ENCODE results near the gene TBCC. TPM values are rescaled to one million over a fixed set of nuclear protein-coding genes. Genes with fewer than 3 reads are reported as not detected.

TBCC gene
- total RNA-seq = 30.9 and 33.7 TPM in 2 replicates

DNA sequence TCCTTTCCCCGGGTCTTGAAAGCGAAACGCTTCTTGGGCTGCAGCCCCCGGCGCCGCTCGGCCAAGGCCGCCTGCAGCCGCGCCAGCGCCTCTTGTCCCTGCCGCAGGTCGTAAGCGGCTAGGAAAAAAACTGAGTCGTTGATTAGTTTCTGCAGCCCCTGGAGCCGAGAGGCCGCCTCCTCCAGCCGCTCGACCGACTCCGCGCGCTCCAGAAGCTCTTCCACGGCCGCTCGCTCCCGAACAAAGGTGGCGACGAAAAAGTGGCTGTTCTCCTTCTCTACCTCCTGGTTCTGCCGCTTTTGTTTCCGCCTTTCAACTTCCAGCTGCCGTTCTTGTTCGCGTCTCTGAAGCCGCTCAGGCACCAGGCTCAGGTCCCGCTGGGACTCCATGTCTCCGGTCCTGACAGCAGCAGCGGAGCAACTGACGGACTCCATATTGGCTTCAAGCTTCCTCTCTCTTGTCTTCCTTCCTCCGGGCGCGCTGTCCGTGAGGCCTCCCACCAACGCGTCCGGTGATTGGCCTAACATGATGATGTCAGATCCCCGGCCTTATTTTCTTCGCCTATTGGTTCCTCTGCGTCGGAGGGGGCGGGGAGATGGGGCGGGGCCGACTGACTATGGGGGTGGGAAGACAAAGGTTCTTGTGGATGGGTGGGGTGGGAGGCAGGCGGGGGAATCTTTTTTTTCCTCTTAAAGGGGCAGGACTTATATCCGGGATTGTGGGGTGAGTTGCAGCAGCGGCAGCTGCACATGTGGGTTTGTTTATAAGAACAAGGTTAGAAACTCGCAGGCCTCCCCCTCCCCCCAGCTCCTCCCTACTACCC, at the start of gene TBCC:
Gene TBCC, minus strand, starts transcription at position 464 of the 823 bp plus-strand sequence. Its CDS starts 30 bp downstream, at position 434.
- TF ChIP-seq, protein P1, sequence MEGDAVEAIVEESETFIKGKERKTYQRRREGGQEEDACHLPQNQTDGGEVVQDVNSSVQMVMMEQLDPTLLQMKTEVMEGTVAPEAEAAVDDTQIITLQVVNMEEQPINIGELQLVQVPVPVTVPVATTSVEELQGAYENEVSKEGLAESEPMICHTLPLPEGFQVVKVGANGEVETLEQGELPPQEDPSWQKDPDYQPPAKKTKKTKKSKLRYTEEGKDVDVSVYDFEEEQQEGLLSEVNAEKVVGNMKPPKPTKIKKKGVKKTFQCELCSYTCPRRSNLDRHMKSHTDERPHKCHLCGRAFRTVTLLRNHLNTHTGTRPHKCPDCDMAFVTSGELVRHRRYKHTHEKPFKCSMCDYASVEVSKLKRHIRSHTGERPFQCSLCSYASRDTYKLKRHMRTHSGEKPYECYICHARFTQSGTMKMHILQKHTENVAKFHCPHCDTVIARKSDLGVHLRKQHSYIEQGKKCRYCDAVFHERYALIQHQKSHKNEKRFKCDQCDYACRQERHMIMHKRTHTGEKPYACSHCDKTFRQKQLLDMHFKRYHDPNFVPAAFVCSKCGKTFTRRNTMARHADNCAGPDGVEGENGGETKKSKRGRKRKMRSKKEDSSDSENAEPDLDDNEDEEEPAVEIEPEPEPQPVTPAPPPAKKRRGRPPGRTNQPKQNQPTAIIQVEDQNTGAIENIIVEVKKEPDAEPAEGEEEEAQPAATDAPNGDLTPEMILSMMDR (IDR thresholded peaks at IDR 0.05; ENCODE audit: extremely low read depth, low read depth, low read length) = no peak

DNA sequence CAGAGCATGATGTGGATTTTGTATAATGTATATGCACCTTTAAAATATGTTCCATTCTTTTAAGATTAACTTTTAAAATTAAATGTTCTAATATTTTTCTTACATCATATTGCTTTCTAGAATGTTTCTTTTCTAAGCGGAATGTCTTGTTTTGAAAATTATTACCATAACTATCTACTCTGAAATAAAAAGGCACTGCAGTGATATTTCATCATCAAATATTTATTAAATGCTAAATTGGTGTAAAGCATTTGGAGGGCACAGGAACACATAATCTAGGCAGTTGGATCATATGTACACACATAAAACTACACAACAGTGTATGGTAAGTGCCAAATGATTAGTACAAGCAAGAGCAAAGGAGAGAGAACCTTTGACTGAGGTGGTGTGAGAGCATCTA, 49.7 kb upstream of the TBCC start:
- DNase-seq (ENCODE audit: insufficient read length, low spot score, missing footprints) = no peak
- TF ChIP-seq, protein P1 (IDR thresholded peaks at IDR 0.05; ENCODE audit: extremely low read depth, low read depth, low read length) = no peak
- no peaks in the 10 kb centered on the region for H3K27me3 ChIP-seq (ENCODE audit: insufficient read depth, low read length)
- H3K4me2 ChIP-seq (ENCODE audit: insufficient read depth, low read length) = no peak overlapping the region
- no peak overlapping the region for H3K27ac ChIP-seq (ENCODE audit: low read depth, low read length)
- no peaks in the 10 kb centered on the region for H3K36me3 ChIP-seq (ENCODE audit: insufficient read depth, low read length)
- no peak overlapping the region for H3K4me3 ChIP-seq (ENCODE audit: insufficient read depth, low read length)
- H3K9me3 ChIP-seq (ENCODE audit: low read depth, low read length) = no peaks in the 10 kb centered on the region
- peaks cover 13% of the 10 kb centered on the region for H3K4me1 ChIP-seq (ENCODE audit: insufficient read depth, low read length)
- H3K79me2 ChIP-seq (ENCODE audit: insufficient read depth, low read length) = peaks cover 3% of the 10 kb centered on the region
- H4K20me1 ChIP-seq (ENCODE audit: insufficient read depth, low read length) = no peaks in the 10 kb centered on the region
- H2AFZ ChIP-seq (ENCODE audit: low read length) = no peak overlapping the region

More for the DNA sequence above, at the start of gene TBCC:
- peak; percentile 99 for DNase-seq (ENCODE audit: insufficient read length, low spot score, missing footprints)
- peak within 1 kb of the TSS; percentile 78 for H3K27ac ChIP-seq (ENCODE audit: low read depth, low read length)
- H3K9me3 ChIP-seq (ENCODE audit: low read depth, low read length) = no peaks in the 10 kb centered on the region
- H4K20me1 ChIP-seq (ENCODE audit: insufficient read depth, low read length) = peaks cover 15% of the 10 kb centered on the region
- peak within 1 kb of the TSS; percentile 99 for H3K4me2 ChIP-seq (ENCODE audit: insufficient read depth, low read length)
- H3K27me3 ChIP-seq (ENCODE audit: insufficient read depth, low read length) = no peaks in the 10 kb centered on the region
- H3K4me3 ChIP-seq (ENCODE audit: insufficient read depth, low read length) = peak within 1 kb of the TSS; percentile 97
- peaks cover 16% of the 10 kb centered on the region for H3K4me1 ChIP-seq (ENCODE audit: insufficient read depth, low read length)
- H2AFZ ChIP-seq (ENCODE audit: low read length) = peak within 1 kb of the TSS; percentile 98
- peaks cover 22% of the 10 kb centered on the region for H3K79me2 ChIP-seq (ENCODE audit: insufficient read depth, low read length)
- no peaks in the 10 kb centered on the region for H3K36me3 ChIP-seq (ENCODE audit: insufficient read depth, low read length)

- Histone ChIP-seq H3K4me1 (ENCODE audit: insufficient read depth, low read length) (no peaks in the 10 kb centered on the region), H3K4me3 (ENCODE audit: insufficient read depth, low read length) (no peak overlapping the region), H3K27ac (ENCODE audit: low read depth, low read length) (no peak overlapping the region), H3K36me3 (ENCODE audit: insufficient read depth, low read length) (no peaks in the 10 kb centered on the region), H3K27me3 (ENCODE audit: insufficient read depth, low read length) (no peaks in the 10 kb centered on the region), H3K79me2 (ENCODE audit: insufficient read depth, low read length) (peaks cover 26% of the 10 kb centered on the region), H4K20me1 (ENCODE audit: insufficient read depth, low read length) (peaks cover 12% of the 10 kb centered on the region), H3K4me2 (ENCODE audit: insufficient read depth, low read length) (no peak overlapping the region), H3K9me3 (ENCODE audit: low read depth, low read length) (no peaks in the 10 kb centered on the region), H2AFZ (ENCODE audit: low read length) (no peak overlapping the region)
- TF ChIP-seq, protein P1 (IDR thresholded peaks at IDR 0.05; ENCODE audit: extremely low read depth, low read depth, low read length) = no peak
- no peak for DNase-seq (ENCODE audit: insufficient read length, low spot score, missing footprints)
Observed at GRCh38 chr6:42791706-42792320, 45.9 kb upstream of the TBCC start.
